Measurements from ENCODE around the gene HOXD3.

The HOXD3 gene

GRCh38 chr2:176124947-176125771 is 31.9 kb upstream of the HOXD3 start:
- TF ChIP-seq CTCF (IDR thresholded peaks at IDR 0.05; ENCODE audit: low read depth, low read length), result no peak
- Histone ChIP-seq H3K27me3 (no peaks in the 10 kb centered on the region), H3K36me3 (no peaks in the 10 kb centered on the region), H3K9me3 (no peaks in the 10 kb centered on the region), H3K4me3 (ENCODE audit: low read depth, low read length) (no peak overlapping the region), H3K4me1 (no peaks in the 10 kb centered on the region)
- no peak for DNase-seq

DNA sequence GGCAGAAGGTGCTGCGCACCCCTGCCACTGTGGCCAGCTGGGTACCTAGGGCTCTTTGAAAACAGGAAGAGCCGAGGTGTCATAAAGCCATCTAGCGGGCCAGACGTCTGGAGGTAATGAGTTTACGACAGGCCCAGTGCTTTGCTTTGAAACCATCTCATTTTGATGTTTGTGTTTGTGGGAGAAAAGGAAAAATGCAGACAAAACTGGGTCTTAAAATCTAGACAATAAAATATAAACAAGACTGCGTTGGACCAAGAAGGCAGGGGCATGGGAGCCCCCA is 31.4 kb upstream of the HOXD3 start:
- H3K4me3 ChIP-seq (ENCODE audit: low read depth, low read length), result no peak overlapping the region
- H3K9me3 ChIP-seq, result no peaks in the 10 kb centered on the region
- no peak for TF ChIP-seq CTCF (IDR thresholded peaks at IDR 0.05; ENCODE audit: low read depth, low read length)
- H3K36me3 ChIP-seq, result no peaks in the 10 kb centered on the region
- no peaks in the 10 kb centered on the region for H3K4me1 ChIP-seq
- no peak for DNase-seq
- no peaks in the 10 kb centered on the region for H3K27me3 ChIP-seq

GRCh38 chr2:176126929-176127773 is 30.0 kb upstream of the HOXD3 start:
- peak overlapping the region; percentile 35 for H3K4me3 ChIP-seq (ENCODE audit: low read depth, low read length)
- H3K4me1 ChIP-seq, result no peaks in the 10 kb centered on the region
- no peaks in the 10 kb centered on the region for H3K27me3 ChIP-seq
- H3K36me3 ChIP-seq, result no peaks in the 10 kb centered on the region
- no peaks in the 10 kb centered on the region for H3K9me3 ChIP-seq
- peak; percentile 70 for TF ChIP-seq CTCF (IDR thresholded peaks at IDR 0.05; ENCODE audit: low read depth, low read length)
- DNase-seq, result peak; percentile 64

- DNase-seq, result no peak
- H3K27me3 ChIP-seq, result no peaks in the 10 kb centered on the region
- H3K4me3 ChIP-seq (ENCODE audit: low read depth, low read length), result no peak overlapping the region
- no peaks in the 10 kb centered on the region for H3K4me1 ChIP-seq
- H3K9me3 ChIP-seq, result no peaks in the 10 kb centered on the region
- TF ChIP-seq CTCF (IDR thresholded peaks at IDR 0.05; ENCODE audit: low read depth, low read length), result no peak
- no peaks in the 10 kb centered on the region for H3K36me3 ChIP-seq
Observed at GRCh38 chr2:176127774-176128072, 29.4 kb upstream of the HOXD3 start.

GRCh38 chr2:176128172-176128981 is 28.7 kb upstream of the HOXD3 start:
- no peak for TF ChIP-seq CTCF (IDR thresholded peaks at IDR 0.05; ENCODE audit: low read depth, low read length)
- H3K27me3 ChIP-seq, result no peaks in the 10 kb centered on the region

More at GRCh38 chr2:176128172-176128981, 28.7 kb upstream of the HOXD3 start:
- Histone ChIP-seq H3K9me3 (no peaks in the 10 kb centered on the region), H3K4me3 (ENCODE audit: low read depth, low read length) (no peak overlapping the region), H3K36me3 (no peaks in the 10 kb centered on the region), H3K4me1 (no peaks in the 10 kb centered on the region)
- DNase-seq, result no peak
